C1 segment of cervical spinal cord (tissue), 14 donors: Measurements from ENCODE around the gene TRAPPC5.

Experiments used
- DNase-seq, 14 donors: peaks; one replicate each; lab custom pipeline; 2025; lab: John Stamatoyannopoulos, UW

TRAPPC5 gene

GRCh38 chr19:7730286-7731217 lies 49.9 kb downstream of the TRAPPC5 start:
- peak in 1 of 14 donors; percentile 40 for DNase-seq

GRCh38 chr19:7731218-7731595 lies 50.6 kb downstream of the TRAPPC5 start:
- DNase-seq: no peak

DNA sequence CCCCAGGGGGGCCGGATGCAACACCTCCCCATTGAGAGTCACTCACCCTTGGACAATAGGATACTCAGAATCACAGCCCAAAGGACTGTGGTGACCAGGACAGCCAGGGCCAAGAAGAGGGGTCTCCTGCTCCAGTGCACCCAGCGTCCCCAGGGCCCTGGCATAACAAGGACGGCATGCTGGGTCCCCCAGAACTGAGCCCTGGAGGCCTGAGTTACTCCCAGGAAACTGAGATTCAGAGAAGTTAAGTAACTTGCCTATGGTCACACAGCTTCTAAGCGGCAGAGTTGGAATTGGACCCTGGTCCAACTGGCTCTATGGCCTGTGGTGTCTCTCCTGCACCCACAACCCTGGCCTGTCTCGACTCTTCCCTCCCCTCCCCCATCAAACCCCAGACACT lies 51.0 kb downstream of the TRAPPC5 start:
- no peak for DNase-seq

DNA sequence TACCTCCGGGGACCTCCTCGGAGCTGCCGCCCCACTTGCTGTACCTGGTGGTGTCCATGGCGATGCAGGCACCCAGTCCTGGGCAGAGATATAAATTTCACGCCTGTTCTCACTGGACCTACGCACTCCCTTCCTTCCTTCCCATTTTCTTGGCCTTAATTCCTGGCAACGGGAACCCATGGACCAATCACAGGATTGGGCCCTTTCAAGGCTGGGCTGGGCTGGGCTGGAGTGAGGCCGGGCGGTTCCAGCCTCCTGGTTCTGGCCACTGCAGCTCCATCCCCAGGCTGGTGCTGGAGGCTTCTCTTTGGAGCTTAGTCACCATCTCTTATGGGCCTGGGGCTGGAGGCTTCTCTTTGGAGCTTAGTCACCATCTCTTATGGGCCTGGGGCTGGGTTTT lies 51.4 kb downstream of the TRAPPC5 start, which contains the start of gene CLEC4G:
TSS of gene CLEC4G (minus strand) at position 66 of the 400 bp plus-strand sequence. CDS start at position 58, 8 bp downstream.
- peak in 1 of 14 donors; percentile 24 for DNase-seq

DNA sequence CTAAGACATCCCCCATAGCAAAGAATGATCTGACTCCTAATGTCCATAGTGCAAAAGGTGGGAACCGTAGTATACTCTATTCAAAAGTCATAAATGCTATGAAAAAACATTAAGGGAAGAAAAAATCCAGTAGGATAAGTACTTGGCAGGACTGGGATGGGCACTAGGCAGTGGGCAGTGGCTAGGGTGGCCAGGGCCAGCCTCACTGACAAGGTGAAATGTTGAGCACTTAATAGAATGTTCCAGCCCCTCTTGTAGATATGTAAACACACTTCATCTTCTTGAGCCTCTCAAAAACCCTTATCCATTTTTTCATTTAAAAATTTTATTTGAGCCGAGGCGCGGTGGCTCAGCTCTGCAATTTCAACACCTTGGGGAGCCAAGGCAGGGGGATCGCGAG lies 52.7 kb downstream of the TRAPPC5 start:
- no peak for DNase-seq

DNA sequence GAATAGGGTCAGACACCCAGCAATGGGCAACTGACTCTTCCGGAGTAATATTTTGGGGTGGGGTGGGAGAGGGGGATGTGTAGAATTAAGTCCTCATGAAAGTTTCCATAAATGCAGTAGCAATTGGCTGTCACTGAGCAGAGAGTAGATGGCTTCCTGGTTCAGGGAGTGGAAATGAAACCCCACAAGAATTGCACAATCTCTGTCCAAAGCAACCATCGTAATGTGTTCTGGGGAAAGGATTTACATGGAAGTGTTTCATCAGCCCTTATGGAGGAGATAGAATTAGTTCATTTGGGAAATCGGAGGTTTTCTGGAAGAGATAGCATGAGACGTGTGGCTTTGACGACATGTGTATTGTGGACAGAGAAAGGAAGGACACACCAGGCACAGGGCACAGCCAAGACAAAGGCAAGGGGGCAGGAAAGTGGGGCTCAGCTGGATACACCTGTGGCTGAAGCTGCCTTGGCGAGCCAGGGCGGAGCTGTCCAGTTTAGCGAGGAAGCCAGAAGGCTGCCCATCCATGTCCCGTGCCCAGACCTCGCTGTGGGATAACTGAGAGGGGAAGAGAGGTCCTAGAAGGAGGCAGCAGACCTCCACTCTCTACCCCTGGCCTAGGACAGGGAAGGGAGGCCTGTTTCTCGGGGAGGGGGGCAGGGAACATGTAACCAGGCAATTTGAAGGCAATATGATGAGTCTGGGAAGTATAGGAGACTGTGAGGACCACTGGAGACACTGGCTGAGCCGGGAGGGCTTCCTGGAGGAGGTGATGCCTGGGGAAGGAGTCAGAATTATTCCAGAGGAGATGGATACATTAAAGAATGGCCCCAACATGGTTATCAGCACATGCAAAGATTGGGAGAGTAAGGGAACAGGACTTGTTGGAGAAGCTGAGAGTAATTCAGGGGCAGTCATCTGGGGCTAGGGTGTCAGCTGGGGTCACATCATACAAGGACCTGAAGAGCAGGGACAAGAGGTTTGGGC lies 53.9 kb downstream of the TRAPPC5 start:
- no peak for DNase-seq

GRCh38 chr19:7736148-7736547 lies 55.5 kb downstream of the TRAPPC5 start:
- DNase-seq: no peak

GRCh38 chr19:7737215-7737614 lies 56.6 kb downstream of the TRAPPC5 start:
- no peak for DNase-seq
